GM19468 (cell line): ENCODE results near the gene STX5.
A peak's percentile ranks its signal among the peaks of the same experiment; 100 is the strongest.
"Not testable (repeated sequence)": the region's sequence is repeated elsewhere in the genome, so short reads cannot be mapped to it uniquely, and the experiment has no call there.

Experiments used
- ATAC-seq: cut with Tn5 transposase; IDR thresholded peaks from one replicate; pipeline ENCODE4 v1.9.1; 2021; ENCODE audit warnings: mild to moderate bottlenecking, moderate library complexity, moderate number of reproducible peaks; ENCODE audit not compliant: unreplicated experiment; ENCODE audit errors: extremely low read depth

STX5 gene

DNA sequence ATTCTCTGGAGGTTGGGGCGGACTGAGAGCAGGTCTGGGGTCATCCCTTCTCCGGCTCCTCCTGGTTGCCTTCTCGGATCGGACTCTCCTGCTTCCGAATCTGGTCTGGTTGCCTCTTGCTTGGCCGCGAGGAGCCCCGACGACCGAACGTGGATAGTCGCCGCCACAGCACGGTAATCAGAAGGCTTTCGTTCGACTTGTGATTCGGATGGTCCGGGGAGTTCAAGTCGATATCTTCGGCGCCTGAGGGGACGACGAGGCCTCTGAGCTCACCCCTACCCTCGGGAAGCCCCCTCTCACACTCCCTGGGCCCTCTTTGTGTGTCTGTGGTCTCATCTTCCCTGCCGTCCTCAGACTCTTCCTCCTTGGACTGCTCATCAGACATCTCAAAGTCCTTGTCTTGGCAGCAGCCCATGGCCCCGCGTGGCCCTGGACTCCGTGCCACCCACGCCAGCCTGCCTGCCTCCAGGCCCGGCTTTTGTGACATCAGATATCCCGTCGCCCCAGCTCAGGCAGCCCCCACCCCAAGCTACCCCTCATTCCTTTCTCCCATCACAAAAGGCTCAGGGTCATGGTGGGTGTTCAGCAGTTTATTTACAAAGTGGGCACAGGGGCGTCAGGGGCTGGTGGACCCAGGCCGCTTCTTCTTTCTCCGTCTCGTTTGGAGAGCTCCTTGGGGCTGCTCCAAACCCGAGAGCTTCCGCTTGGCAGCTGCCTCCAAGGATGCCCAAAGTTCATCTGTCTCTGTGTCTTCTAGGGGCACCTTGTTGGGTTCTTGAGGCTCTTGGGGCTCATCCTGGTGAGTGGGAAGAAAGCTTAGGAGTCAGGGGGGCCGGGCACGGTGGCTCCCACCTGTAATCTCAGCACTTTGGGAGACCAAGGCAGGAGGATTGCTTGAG, 734 bp upstream of the STX5 start, which contains the start of gene TEX54:
Gene TEX54 (minus strand): TSS at position 506 of the 899 bp plus-strand sequence.
- no peak for ATAC-seq

DNA sequence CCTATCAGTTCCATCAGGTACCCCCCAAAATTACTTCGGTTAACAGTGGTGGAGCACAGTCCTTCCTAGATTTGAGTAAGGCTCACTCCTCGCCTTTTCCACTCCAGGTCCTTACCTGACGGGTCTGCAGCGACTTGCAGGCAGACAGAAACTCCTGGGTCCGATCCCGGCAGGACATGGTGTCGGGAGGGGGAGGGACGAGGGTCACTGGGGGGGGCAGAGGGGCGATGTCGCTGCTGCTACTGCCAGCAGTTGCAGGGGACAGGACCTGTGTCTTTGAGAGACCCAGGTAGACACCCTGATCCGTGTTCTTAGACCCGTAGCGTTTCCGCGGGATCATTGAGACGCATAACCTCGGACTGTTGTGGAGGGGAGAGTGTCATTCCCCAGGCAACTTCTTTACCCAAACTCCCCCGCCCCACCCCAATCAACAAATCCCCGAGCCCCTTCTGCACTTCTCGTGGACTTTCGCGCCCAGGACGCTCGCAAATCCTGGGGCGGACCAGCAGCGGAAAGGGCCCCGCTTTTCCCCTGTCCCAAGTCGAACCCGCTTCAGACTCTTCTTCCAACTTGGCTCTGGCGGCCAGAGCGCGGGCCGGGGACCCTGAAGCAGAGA, 839 bp downstream of the STX5 start:
- ATAC-seq, result no peak

DNA sequence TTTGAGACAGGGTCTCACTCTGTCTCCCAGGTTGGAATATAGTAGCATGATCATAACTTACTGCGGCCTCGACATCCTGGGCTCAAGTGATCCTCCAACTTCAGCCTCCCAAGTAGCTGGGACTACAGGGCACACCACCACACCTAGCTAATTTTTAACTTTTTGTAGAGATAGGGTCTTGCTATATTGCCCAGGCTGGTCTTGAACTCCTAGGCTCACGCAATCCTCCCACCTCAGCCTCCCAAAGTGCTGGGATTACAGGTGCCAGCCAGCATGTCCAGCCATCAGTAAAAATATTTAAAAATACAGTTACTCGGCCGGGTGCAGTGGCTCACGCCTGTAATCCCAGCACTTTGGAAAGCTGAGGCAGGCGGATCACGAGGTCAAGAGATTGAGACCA, 3.7 kb downstream of the STX5 start:
- ATAC-seq, result not testable (repeated sequence)

DNA sequence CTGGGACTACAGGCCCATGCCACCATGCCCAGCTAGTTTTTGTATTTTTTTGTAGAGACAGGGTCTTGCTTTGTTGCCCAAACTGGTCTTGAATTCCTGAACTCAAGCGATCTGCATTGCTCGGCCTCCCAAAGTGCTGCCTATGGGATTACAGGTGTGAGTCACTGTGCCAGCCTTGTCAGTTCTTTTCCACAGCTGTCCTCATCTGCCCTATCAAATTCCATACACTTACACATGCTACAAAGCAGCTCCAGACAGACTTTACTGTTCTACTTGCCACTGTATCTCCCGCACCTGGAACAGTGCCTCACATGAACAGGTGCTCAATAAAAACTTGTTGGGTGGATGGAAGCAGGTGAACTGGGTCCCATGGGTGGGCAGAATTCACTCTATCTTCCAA, 8.2 kb downstream of the STX5 start:
- no peak for ATAC-seq

DNA sequence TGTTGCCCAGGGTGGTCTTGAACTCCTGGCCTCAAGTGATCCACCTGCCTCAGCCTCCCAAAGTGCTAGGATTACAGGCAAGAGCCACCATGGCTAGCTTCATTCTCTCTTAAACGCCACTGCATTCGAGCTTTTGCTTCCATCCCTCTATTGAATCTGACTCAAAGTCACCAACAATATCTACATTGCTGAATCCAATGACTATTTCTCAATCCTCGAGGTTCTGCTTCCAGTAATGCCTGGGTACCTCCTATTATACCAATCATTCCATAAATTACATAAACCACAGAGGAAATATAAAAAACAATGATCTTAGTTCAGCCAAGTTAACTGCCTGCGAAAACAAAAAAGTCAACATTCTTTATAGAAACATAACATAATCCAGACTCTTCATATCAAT, 14.7 kb downstream of the STX5 start:
- ATAC-seq, result no peak

DNA sequence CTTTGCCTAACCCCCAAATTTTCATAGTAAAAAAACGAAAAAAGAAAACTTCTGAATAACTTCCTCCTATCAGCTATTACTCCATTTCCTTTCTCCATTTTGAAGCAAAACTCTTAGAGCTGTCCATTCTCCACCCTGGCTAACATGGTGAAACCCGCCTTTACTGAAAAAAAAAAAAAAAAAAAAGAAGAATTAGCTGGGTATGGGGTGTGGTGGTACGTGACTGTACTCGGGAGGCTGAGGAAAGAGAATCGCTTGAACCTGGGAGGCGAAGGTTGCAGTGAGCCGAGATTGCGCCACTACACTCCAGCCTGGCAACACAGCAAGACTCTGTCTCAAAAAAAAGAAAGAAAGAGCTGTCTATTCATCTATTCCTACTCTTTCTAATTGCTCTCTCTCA, 15.3 kb downstream of the STX5 start:
- no peak for ATAC-seq

DNA sequence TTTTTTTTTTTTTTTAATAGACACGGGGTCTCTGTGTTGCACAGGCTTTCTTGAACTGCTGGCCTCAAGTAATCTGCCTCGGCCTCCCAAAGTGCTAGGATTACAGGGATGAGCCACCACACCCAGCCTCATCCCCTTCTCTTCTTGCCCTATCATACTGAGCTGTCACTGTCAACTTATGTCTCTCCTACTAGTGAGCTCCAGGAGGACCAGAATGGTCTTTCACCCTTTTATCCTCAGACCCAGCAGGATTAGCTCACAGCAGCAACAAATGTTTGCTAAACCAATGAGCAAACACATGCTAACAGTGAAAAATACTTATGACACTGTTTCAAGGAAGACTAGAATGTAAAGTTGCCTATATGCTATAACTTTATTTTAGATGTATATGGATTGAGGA, 20.2 kb downstream of the STX5 start:
- no peak for ATAC-seq

DNA sequence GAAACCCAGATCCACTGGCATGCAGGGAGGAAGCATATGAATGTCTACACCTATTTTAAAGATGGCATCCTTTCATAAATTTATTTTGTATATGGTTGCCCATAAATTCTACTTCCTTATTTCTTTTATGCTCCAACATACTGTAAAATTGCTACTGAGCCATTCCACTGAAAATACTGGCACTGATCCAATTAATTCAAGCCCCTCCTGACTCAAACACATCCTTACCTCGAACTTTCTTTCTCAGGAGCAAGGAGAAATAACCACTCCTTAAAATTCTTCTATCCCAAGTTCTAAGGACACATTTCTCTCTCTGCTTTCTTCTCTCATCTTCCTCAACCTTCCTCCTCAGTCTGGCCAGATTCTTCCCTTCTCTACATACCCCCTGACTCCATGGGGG, 21.1 kb downstream of the STX5 start:
- no peak for ATAC-seq

DNA sequence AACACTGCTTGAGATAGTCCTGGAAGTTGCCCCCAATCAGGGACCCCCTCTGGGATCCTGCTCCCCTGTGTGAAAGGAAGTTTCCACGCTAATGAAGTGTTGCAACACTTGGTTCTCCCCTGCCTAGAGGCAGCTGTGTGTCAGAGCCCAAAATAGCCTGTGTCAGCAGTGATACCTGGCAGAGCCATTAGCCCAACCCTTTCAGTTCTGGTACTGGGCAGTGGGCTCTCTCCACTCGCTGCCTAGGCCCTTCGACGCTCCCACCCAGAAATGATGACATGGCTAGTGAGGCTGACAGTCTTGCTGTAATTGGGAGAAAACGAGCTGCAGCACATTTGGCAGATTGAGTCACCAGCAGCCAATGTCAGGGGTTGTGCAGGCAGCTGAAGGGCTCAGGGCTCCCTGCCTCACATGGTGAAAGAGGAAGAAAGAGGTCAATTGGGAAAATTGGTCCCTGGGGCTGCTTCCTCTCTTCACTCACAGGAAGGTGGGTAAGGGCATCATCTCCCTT, 25.2 kb downstream of the STX5 start:
- no peak for ATAC-seq

DNA sequence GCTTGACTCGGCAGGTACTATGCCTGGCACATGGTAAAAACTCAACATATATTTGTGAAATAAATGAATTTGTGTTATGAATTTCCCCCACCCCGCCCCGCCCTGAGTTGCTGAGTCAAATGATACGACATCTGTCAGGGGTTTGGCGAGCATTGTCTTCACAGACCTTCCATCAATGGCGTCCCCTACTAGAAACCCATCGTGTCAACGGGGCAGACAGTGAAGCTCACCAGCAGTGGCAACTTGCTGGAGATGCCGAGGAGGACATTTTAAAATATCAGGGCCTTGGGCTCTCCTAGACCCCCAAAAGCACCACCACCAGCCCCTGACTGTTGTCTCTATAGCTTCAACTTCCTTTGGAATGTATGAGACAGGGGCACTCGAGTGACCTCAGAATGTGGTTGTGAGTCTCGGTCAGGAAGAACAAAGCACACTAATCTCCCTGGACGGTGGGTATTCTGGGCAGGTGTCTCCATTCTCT, 25.9 kb downstream of the STX5 start:
- ATAC-seq, result no peak

DNA sequence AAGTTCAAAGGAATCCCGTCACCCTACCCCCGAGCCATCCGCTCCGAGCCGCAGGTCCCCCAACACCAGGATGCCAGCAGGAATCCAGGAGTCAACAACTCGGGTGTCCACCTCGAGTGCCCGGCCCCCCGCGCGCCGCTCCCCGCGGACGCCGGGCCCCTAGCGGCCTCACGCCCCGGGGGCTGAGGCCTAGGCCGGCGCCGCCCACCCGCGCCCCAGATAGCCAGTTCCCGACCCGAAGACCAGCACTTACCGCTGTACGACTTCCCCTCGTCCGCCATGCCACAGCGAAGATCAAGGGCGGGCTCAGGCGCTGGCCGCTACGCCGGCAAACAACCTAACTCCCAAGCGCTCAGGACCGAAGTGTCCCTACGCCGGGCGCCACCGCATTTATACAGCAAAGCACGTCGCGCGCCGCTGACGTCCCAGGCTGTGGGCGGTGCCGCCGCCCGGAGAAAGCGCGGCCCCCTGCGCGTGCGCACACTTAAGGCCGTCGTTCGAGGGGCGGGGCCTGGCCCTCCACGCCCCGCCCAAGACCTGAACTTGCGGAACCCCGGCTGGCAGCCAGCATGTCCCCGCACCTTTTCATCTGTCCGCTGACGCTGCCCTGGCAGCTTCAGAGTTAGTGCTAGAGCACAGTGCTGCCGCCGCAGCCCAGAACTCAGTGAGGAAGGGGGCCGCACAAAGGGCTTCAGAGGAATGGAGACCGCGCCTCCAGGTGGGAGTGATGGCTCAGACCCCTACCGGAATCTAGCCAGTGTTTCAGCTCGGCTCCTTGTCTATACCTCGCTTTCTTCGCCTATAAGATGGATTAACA, 26.6 kb downstream of the STX5 start, which contains the start of gene NXF1:
Gene NXF1 (minus strand): TSS at position 365 of the 817 bp plus-strand sequence. CDS start 84 bp downstream, at position 281.
- peak; percentile 65 for ATAC-seq

DNA sequence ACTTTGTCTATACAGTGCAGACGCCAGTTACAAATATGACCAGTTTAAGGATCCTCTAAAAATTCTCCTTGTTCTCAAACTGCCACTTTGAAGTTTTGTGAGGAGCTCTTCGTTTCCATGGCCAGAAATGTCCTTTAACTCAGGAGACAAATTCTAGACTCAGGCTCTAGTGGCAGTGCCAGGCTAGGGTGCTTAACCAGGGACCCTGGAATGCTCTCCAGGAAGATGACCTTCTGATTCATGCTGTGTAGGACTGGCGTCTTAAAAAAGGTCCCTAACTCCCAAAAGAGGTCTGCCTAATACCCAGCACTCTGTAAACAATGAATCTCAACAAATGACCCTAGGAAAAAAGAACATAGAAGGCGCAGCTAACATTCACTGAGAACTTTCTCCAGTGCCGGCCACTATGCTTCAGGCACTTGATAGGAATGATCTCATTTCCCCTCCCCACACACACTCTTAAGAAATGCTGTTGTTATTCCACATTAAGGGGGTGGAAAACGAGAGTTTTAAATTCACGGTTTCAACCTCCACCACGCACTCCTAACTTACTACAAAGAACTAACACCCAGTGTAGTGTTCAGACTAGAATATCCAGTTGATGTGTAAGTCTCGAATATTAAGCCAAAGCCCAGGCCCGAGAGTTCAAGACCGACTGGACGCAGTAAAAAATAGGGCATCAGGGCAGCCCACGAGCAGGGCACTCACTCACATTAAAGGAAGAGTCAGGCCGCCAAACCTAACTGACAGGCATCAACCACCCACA, 27.4 kb downstream of the STX5 start:
- no peak for ATAC-seq

DNA sequence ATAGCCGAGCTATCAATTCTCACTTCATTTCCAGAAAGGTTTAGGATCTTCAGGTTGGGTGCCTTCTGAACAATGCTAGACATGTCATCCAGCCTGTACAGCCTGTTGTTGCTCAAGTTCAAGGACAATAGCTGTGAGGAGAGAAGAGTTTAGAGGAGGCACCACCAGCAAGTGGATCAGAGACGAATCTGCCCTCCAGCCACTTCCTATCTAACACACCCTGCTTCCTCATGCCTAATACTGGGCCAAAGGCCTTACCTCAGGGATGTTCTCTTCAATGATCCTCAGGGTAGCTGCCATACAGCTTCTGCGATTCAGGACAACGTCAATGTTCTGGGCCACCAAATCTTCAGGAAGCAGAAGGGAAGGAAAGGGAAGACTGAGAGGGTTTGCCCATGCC, 30.8 kb downstream of the STX5 start:
- ATAC-seq, result no peak

DNA sequence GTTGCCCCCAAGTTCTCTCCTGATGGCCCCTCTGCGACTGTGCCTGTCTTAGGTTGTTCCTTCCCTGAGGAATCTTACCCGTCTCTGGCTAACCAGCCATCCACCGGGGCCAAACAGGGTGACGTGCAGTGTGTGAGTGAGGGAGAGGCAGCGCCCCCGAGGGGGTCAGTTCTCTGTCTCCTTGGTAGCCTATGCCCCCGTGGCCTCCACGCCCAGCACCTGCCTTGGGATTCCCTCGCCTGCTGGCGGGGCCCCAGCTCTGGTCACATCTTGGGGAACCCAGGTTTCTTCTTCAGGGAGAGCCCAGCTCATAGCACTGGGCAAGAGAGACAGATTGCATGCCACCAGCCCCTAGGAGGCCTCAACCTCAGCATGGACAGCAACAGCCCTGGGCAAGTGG, 32.4 kb downstream of the STX5 start:
- no peak for ATAC-seq

DNA sequence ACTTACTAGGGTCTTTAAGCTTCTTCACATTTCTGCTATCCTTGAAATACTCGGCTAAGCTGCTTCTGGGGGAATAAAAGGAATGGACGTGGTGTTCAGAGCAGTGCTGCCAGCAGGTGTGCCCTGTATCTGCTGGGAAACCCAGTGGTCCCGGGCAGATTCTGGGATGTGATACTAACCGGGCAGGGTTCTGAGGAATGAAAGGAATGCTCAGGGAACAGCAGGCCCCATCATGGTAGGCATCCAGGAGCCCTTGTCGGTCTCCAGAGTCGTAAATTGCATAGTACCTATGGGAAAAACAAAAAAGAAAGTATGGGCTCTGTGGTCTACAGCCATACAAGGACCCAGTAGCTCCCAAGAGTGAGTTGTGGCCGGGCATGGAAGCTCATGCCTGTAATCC, 35.6 kb downstream of the STX5 start:
- ATAC-seq, result no peak

DNA sequence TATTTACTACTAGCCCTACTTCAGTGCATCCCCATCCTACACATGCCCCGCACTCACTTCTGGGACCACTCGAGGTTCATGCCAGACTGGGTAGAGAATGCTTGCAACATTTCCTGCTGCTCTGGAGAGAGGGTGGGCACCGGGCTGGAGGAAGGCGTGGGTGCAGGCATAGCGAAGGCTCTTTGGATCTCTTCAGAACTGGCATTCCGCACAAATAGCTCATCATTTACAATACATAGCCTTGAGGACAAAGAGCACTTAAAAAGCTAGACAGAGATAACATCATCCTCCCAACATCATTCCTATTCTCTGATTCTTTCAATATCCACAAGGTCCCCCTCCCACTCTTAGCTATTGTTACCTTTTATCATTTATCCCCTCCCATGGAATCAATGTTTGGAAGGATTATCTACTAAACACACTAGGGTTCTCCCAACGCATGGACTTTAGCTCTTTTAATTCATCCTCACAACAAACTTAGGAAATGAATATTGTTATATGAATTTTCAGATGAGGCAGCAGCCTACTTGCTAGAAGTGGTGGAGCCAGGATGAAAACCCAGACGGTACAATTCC, 37.6 kb downstream of the STX5 start:
- ATAC-seq, result no peak

DNA sequence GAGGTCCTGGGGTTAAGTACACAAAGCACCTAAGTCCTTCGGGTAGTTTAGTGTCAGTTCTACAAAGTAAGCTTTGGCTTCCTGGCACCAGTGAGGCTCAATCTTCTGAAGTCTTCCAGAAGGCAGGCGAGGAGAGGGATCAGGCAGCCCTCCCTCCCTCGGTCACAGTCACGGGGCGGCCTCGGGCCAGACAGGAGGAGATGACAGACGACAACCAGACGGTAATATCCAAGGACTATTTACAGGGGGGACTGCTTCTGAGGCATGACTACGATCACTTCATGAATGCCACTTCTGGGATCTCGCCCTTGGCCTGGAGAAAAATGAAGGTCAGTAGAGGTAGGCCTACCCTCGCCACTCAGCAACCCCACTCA, 39.7 kb downstream of the STX5 start:
- no peak for ATAC-seq

DNA sequence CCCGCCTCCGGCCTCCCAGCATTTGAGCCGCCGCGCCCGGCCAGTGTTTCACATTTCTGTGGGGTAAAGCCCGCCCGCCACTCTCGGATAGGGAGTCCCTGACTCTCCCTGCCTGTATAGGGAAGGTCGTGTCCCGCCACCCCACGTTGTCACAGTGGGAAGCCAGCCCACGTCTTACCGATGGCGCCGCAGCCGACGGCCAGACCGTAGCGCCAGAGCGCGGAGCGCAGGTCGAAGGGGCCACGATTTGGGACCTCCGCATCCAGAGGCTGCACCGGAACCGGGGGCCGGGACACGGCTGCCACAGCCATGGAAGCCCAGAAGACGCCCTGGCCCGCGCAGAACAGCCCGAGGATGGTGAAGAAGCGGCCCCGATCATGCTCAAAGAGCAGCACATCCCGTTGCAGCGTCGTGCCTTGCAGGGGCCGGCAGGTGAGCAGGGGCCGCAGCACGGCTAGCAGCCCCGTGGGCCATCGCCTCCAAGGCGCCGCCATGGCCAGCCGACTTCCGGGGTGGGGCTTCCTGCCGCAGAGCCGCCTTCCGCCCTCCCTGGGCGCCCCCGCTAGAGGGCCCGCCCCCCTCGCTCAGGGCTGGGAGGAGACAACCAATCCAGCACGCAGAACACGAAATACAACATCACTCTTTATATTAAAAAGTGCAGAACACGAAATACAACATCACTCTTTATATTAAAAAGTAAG, 40.2 kb downstream of the STX5 start, which contains the start of gene TMEM223:
Gene TMEM223 (minus strand): TSS at position 506 of the 701 bp plus-strand sequence. CDS start 12 bp downstream, at position 494.
- no peak for ATAC-seq

DNA sequence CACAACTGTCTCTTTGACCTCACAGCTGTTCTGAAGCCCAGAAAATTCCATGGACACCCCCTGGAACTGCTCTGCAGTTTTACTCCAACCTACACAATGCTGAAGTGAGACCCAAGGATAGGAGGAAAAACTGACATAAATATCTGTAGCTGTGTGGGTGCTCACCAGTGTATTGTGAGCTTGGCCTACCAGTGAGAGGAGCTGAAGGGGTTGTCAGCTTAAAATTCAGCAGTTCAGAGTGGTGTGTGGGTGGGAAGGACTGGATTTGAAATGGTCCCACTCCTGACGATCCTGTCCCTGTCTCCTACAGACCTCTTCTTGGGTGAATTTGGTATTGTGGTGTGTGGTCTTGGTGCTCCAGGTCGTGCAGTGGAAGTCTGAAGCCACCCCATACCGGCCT, 42.3 kb downstream of the STX5 start:
- ATAC-seq, result no peak
